PFSK-1 (cell line): ENCODE measurements around the gene QKI.

Experiments
- FOXP2 ChIP-seq: optimal IDR thresholded peaks from 2 replicates; pipeline ENCODE3; 2011; ENCODE audit warnings: borderline replicate concordance, control low read depth, inconsistent platforms; ENCODE audit not compliant: insufficient read depth; ENCODE audit errors: extremely low read length, extremely low read depth
- POLR2AphosphoS5 ChIP-seq: IDR thresholded peaks from 2 replicates; pipeline ENCODE4 v1.6.1; 2012; ENCODE audit warnings: low read depth, mild to moderate bottlenecking, control low read depth, low read length, moderate library complexity
- SIN3A ChIP-seq: IDR thresholded peaks from 2 replicates; pipeline ENCODE4 v1.6.1; 2012; ENCODE audit warnings: mild to moderate bottlenecking, low read length, moderate library complexity, borderline replicate concordance; ENCODE audit not compliant: insufficient read depth
- TAF1 ChIP-seq: IDR thresholded peaks from 2 replicates; pipeline ENCODE4 v1.6.1; 2012; ENCODE audit warnings: low read length, control low read depth, borderline replicate concordance; ENCODE audit not compliant: insufficient read depth
- TF ChIP-seq, protein P1 (sequence below), 2 experiments: IDR thresholded peaks; 2 replicates each; pipeline versions ENCODE4 v1.6.1 to v1.8.0; 2011 to 2012; ENCODE audit warnings: low read depth in 2 of 2, low read length in 2 of 2, control low read depth in 1 of 2, inconsistent platforms in 1 of 2, mild to moderate bottlenecking in 1 of 2, moderate library complexity in 1 of 2; ENCODE audit not compliant: insufficient read depth in 1 of 2

QKI gene

DNA sequence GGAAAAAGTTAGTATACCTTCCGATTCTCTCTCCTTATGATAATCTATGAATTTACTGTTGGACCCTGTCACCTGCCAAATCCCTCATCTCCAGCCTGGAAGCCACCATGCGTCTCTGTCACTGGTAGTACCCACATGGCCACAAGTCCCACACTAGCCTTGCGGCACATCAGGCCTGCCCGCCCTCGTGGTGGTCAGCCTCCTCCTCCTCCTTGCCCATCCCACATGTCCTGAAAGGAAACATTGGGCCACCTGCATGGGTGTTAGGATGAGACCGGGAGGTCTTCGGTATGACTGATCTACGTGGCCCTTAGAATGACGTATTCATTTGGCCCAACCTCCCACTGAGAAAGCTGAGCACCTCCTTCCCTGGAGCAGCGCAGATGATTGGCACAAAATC, 37.0 kb upstream of the QKI start:
- TF ChIP-seq FOXP2 (no peak), SIN3A (no peak), POLR2AphosphoS5 (no peak), TAF1 (no peak)
- TF ChIP-seq, protein P1, sequence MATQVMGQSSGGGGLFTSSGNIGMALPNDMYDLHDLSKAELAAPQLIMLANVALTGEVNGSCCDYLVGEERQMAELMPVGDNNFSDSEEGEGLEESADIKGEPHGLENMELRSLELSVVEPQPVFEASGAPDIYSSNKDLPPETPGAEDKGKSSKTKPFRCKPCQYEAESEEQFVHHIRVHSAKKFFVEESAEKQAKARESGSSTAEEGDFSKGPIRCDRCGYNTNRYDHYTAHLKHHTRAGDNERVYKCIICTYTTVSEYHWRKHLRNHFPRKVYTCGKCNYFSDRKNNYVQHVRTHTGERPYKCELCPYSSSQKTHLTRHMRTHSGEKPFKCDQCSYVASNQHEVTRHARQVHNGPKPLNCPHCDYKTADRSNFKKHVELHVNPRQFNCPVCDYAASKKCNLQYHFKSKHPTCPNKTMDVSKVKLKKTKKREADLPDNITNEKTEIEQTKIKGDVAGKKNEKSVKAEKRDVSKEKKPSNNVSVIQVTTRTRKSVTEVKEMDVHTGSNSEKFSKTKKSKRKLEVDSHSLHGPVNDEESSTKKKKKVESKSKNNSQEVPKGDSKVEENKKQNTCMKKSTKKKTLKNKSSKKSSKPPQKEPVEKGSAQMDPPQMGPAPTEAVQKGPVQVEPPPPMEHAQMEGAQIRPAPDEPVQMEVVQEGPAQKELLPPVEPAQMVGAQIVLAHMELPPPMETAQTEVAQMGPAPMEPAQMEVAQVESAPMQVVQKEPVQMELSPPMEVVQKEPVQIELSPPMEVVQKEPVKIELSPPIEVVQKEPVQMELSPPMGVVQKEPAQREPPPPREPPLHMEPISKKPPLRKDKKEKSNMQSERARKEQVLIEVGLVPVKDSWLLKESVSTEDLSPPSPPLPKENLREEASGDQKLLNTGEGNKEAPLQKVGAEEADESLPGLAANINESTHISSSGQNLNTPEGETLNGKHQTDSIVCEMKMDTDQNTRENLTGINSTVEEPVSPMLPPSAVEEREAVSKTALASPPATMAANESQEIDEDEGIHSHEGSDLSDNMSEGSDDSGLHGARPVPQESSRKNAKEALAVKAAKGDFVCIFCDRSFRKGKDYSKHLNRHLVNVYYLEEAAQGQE (IDR thresholded peaks at IDR 0.05; ENCODE audit: insufficient read depth in 1 of 2, low read depth in 2 of 2, low read length in 2 of 2), result no peak

DNA sequence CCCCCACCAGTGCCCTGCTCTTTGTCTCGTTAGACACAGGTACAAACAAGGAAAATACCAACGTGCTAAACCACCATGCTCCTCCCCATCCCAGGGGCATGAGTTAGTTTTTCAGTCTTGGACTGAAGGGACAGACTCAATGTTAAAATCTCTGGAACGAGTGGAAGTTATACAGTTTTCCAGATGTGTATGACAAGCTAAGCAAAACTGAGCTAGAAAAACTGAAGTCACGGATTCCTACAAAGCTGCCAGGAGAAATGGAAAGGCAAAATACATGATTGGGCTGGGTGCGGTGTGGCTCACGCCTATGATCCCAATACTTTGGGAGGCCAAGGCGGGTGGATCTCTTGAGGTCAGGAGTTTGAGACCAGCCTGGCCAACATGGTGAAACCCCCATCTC, 34.3 kb upstream of the QKI start:
- TF ChIP-seq POLR2AphosphoS5 (no peak), TAF1 (no peak), SIN3A (no peak), FOXP2 (no peak)
- TF ChIP-seq, protein P1 (IDR thresholded peaks at IDR 0.05; ENCODE audit: insufficient read depth in 1 of 2, low read depth in 2 of 2, low read length in 2 of 2), result no peak

DNA sequence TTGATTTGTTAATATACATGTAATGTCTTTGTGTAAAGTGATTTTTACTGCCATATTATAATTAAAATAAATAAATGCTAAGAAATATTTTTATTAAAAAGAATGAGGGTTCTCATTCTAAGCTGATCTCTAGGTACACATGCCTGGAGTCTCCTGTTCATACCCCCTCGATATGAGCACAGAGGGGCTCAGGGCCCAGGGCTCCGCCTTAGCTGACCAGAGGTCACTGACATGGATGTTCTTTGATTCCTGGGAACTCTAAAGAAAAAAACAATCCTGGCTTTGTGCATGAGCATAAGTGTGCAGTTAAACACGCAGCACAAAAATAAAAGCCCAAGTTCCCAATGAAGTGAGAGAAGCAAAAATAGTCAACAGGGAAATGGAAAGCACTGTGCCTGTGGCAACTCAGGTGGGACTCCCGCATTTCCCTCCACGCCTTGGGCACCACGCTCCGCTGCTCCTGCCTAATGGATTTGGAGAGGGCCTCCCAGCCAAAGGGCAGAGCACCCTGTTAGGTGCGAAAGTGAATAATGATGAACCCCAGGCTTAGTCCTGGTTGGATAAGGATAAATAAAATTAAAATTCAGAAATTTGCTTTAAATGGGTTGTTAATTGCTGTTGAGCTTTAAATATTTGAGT, 33.3 kb upstream of the QKI start:
- TF ChIP-seq, protein P1 (IDR thresholded peaks at IDR 0.05; ENCODE audit: insufficient read depth in 1 of 2, low read depth in 2 of 2, low read length in 2 of 2), result no peak
- no peak for TF ChIP-seq POLR2AphosphoS5
- TF ChIP-seq TAF1, result no peak
- TF ChIP-seq FOXP2, result no peak
- TF ChIP-seq SIN3A, result no peak

DNA sequence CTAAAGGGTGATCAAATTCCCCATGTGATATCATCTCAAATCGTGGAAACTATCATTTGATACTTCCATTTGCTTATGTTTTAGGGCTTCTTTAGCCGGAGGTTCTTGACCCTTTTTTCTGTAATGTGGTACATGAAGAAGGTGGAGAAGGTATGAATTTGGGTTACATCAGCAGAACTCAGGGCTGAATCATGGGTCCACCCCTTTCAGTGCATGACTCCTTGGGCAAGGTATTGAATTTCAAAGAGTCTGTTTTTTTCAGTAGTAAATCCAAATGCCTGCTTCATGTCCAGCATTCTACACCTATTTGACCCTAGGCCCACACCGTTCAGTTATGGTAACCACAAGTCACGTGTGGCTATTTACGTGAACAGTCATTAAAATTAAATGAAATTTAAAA, 30.6 kb upstream of the QKI start:
- TF ChIP-seq POLR2AphosphoS5 (no peak), SIN3A (no peak), TAF1 (no peak)

DNA sequence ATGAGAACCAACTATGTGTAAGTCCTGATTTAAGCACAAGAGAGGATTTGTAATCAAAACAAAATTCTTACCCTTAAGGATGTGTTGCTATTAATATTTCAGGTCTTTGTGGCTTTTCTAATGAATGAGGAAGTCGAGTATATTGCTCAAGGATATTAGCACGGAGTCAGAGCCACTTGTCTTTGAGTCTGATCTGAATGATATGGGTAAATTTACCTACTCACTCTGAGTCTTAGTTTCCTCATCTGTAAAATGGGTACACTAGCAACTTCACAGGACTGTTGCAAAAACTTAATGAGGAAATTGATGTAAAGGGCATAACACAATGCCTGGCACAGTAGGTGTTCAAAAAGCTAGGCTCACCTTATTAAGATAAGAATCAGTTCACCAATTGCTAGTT, 30.0 kb upstream of the QKI start:
- no peak for TF ChIP-seq FOXP2
- TF ChIP-seq TAF1, result no peak
- TF ChIP-seq POLR2AphosphoS5, result no peak
- TF ChIP-seq, protein P1 (IDR thresholded peaks at IDR 0.05; ENCODE audit: insufficient read depth in 1 of 2, low read depth in 2 of 2, low read length in 2 of 2), result no peak
- TF ChIP-seq SIN3A, result no peak
